Activated T-helper 1 cell treated with anti-CD3 and anti-CD28 coated beads, Interleukin-12 subunit alpha, Interleukin-12 subunit beta, Interleukin-2, Interleukin-4 antibody, amounts not matched to agents 30 ng/mL and 10 ng/mL and 1 ng/mL, durations not matched to agents 14 hours and 24 hours and 36 hours (primary cell): ENCODE measurements around the gene CD24. TPM values are rescaled to one million over a fixed set of nuclear protein-coding genes. Genes with fewer than 3 reads are reported as not detected.
"Not testable (repeated sequence)": the region's sequence is repeated elsewhere in the genome, so short reads cannot be mapped to it uniquely, and the experiment has no call there.

Source experiments
- DNase-seq: peaks from one replicate; pipeline ENCODE4 v3.0.0; 2021; ENCODE audit warnings: low spot score
- H3K27ac Mint-ChIP-seq: one replicate; pipeline ENCODE4 v1.8.0; 2021; ENCODE audit warnings: mild to moderate bottlenecking, mixed read lengths
- H3K27me3 Mint-ChIP-seq: one replicate; pipeline ENCODE4 v1.8.0; 2022; ENCODE audit warnings: mild to moderate bottlenecking, moderate library complexity, mixed read lengths; ENCODE audit not compliant: insufficient read depth
- H3K36me3 Mint-ChIP-seq: one replicate; pipeline ENCODE4 v1.8.0; 2021; ENCODE audit warnings: low read depth, mixed read lengths
- H3K4me1 Mint-ChIP-seq: one replicate; pipeline ENCODE4 v1.8.0; 2021; ENCODE audit warnings: low read depth, mixed read lengths
- H3K4me3 Mint-ChIP-seq: one replicate; pipeline ENCODE4 v1.8.0; 2021; ENCODE audit warnings: mild to moderate bottlenecking, moderate library complexity, mixed read lengths
- H3K9me3 Mint-ChIP-seq: one replicate; pipeline ENCODE4 v1.8.0; 2021; ENCODE audit warnings: mixed read lengths
- intact Hi-C: fragments of 100-400 bp; cut with micrococcal nuclease; formaldehyde crosslinking; loops from one replicate; pipeline ENCODE4 v1.15.1; 2024
- total RNA-seq: library from RNA; stranded (reverse); gene quantifications from 2 replicates; pipeline ENCODE4 v1.2.3, GENCODE V29; 2022

Gene CD24
- total RNA-seq, 1 donor from 2014 or later: 0.65 TPM

DNA sequence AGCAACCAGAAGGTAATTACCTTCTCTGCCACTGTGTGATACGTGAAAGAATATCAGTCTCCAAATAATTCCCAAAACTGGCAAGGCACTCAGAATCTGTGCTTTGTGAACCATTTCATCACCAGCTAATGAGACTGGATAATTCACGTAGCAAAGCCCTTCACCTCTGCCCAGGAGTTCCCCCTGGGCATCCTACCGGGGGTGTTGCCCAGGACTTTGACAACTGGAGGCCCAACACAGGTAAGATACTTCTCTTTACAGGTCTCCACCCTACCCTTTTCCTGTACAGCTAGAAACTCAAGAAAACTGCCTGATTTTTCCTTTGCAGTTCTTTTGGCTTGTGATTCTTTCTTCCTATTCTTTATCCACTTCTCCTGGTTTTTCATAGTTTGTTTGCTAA is 2.7 kb upstream of the CD24 start:
- no peak for DNase-seq
- Mint-ChIP-seq H3K27ac (no peak overlapping the region), H3K36me3 (no peaks in the 10 kb centered on the region), H3K9me3 (no peaks in the 10 kb centered on the region), H3K27me3 (peaks cover 48% of the 10 kb centered on the region), H3K4me3 (peak overlapping the region; percentile 8), H3K4me1 (no peaks in the 10 kb centered on the region)
- intact Hi-C loops: loop anchor here (5.0 kb wide), 1 partner anchor 510 kb away; no protein-coding TSS in a partner anchor

DNA sequence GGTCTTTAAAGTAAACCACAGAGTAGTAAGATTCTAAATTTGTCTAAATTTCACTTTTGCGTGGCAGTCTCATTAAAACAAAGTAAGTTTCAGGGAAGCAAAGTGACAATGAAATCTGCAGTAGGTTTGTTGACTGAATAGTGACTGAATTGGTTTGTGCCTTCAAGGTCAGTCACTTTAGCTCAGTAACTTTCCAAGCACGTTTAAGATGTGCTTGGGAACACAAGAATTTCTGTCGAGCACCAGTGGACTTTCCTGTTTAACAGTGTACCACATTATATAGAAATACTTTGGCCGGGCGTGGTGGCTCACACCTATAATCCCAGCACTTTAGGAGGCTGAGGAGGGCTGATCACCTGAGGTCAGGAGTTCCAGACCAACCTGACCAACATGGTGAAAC is 1.7 kb upstream of the CD24 start:
- no peaks in the 10 kb centered on the region for H3K4me1 Mint-ChIP-seq
- H3K4me3 Mint-ChIP-seq: no peak overlapping the region
- H3K27me3 Mint-ChIP-seq: peaks cover 57% of the 10 kb centered on the region
- H3K9me3 Mint-ChIP-seq: no peaks in the 10 kb centered on the region
- no peak overlapping the region for H3K27ac Mint-ChIP-seq
- H3K36me3 Mint-ChIP-seq: no peaks in the 10 kb centered on the region
- intact Hi-C loops: loop anchor here (5.0 kb wide), 1 partner anchor 511 kb away; no protein-coding TSS in a partner anchor
- no peak for DNase-seq

- no peaks in the 10 kb centered on the region for H3K36me3 Mint-ChIP-seq
- peak overlapping the region; percentile 45 for H3K4me3 Mint-ChIP-seq
- no peak for DNase-seq
- intact Hi-C loops: loop anchor here (5.0 kb wide), 1 partner anchor 512 kb away; no protein-coding TSS in a partner anchor
- no peak overlapping the region for H3K27ac Mint-ChIP-seq
- H3K27me3 Mint-ChIP-seq: peaks cover 56% of the 10 kb centered on the region
- no peaks in the 10 kb centered on the region for H3K9me3 Mint-ChIP-seq
- H3K4me1 Mint-ChIP-seq: no peaks in the 10 kb centered on the region
Measured at GRCh38 chr6:106975738-106976064, 1.2 kb upstream of the CD24 start.

- H3K9me3 Mint-ChIP-seq: no peaks in the 10 kb centered on the region
- intact Hi-C loops: loop anchor here (5.0 kb wide), 1 partner anchor 512 kb away; no protein-coding TSS in a partner anchor
- peaks cover 55% of the 10 kb centered on the region for H3K27me3 Mint-ChIP-seq
- no peak overlapping the region for H3K27ac Mint-ChIP-seq
- H3K4me3 Mint-ChIP-seq: no peak overlapping the region
- no peak for DNase-seq
- no peaks in the 10 kb centered on the region for H3K4me1 Mint-ChIP-seq
- H3K36me3 Mint-ChIP-seq: no peaks in the 10 kb centered on the region
Measured at GRCh38 chr6:106974999-106975737, 639 bp upstream of the CD24 start.

DNA sequence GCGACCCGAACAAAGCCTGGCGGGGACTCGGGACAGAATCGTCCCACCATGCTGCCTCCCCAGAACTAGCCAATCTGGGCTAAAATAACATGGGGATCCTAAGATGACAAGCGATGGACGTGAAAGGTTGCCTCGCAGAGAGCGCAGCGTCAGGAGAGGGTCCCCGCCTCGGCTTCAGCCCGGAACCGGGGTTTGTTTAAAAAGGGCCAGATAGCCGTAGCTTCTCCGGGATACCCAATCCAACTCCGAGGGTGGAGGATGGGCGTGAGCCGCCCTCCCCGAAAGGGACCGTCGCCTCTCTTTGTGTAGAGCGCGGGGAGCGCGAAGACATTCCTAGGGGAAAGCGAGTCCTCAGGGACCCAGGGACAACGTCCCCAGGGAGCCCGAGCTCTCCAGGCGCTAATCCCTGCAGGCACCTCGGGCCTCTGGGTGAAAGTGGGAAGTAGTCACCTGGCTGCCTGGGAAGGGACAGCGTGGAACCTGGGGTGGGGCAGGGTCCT is 643 bp downstream of the CD24 start:
- no peaks in the 10 kb centered on the region for H3K9me3 Mint-ChIP-seq
- H3K27ac Mint-ChIP-seq: no peak overlapping the region
- H3K27me3 Mint-ChIP-seq: peaks cover 57% of the 10 kb centered on the region
- H3K4me3 Mint-ChIP-seq: peak overlapping the region; percentile 60
- no peak for DNase-seq
- H3K36me3 Mint-ChIP-seq: no peaks in the 10 kb centered on the region
- intact Hi-C loops: no loop called here
- no peaks in the 10 kb centered on the region for H3K4me1 Mint-ChIP-seq

DNA sequence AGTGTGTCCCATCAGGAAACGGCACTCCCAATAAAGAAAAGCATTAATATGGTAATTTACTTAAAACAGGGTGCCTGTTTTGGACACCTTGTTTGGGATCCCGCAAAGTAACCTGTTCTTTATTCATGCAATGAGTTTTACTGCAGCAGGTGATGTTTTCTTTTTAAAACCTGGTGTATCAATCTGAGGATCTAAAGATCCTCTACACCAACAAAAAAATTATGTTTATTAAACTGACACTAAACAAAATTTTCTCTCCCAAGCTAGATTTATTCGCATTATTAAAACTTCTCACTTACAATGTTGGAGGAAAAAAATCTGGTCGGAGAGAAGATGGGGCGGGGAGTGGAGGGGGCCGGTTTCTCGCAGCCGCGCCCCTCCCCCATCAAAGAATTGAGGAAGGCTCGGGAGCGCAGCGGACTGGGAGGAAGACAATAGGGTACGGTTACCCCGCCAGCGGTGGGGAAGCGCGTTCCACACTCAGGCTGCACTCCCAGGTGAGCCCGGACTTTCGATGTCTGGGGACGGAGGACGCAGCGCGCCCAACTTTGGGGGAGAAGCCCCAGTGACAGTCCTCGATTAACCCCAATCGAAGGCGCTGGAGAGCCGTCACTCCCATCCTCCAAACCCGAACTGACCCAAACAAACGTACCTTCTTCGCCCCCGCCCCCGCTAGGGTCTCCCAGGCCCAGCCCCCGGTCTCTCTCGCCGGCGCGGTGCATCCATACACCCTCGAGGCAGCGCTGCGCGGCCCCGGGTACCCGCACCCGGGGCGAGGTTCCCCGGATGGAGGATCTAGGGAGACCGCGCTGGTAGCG is 1.3 kb downstream of the CD24 start:
- no peak for DNase-seq
- no peaks in the 10 kb centered on the region for H3K9me3 Mint-ChIP-seq
- H3K4me1 Mint-ChIP-seq: no peaks in the 10 kb centered on the region
- intact Hi-C loops: no loop called here
- H3K4me3 Mint-ChIP-seq: peak overlapping the region; percentile 60
- H3K27ac Mint-ChIP-seq: no peak overlapping the region
- no peaks in the 10 kb centered on the region for H3K36me3 Mint-ChIP-seq
- peaks cover 60% of the 10 kb centered on the region for H3K27me3 Mint-ChIP-seq

GRCh38 chr6:106972500-106972899 is 2.0 kb downstream of the CD24 start:
- Mint-ChIP-seq H3K4me1 (no peaks in the 10 kb centered on the region), H3K4me3 (no peak overlapping the region), H3K36me3 (no peaks in the 10 kb centered on the region), H3K27me3 (peaks cover 55% of the 10 kb centered on the region), H3K9me3 (no peaks in the 10 kb centered on the region), H3K27ac (no peak overlapping the region)
- intact Hi-C loops: no loop called here
- no peak for DNase-seq

- H3K36me3 Mint-ChIP-seq, DNase-seq, intact Hi-C loops, H3K4me1 Mint-ChIP-seq, H3K4me3 Mint-ChIP-seq, H3K27ac Mint-ChIP-seq, H3K9me3 Mint-ChIP-seq: not testable (repeated sequence)
- peaks cover 40% of the 10 kb centered on the region for H3K27me3 Mint-ChIP-seq
Measured at GRCh38 chr6:106970769-106971168, 3.8 kb downstream of the CD24 start.

GRCh38 chr6:106967936-106968555 is 6.5 kb downstream of the CD24 start:
- Mint-ChIP-seq H3K36me3 (no peaks in the 10 kb centered on the region), H3K27ac (no peak overlapping the region), H3K4me1 (no peaks in the 10 kb centered on the region), H3K4me3 (no peak overlapping the region), H3K27me3 (peaks cover 33% of the 10 kb centered on the region), H3K9me3 (no peaks in the 10 kb centered on the region)
- intact Hi-C loops: no loop called here
- DNase-seq: no peak

GRCh38 chr6:106966671-106967640 is 7.6 kb downstream of the CD24 start:
- Mint-ChIP-seq H3K4me1 (no peaks in the 10 kb centered on the region), H3K27me3 (peaks cover 24% of the 10 kb centered on the region), H3K36me3 (no peaks in the 10 kb centered on the region), H3K27ac (no peak overlapping the region), H3K4me3 (no peak overlapping the region), H3K9me3 (no peaks in the 10 kb centered on the region)
- no peak for DNase-seq
- intact Hi-C loops: no loop called here

DNA sequence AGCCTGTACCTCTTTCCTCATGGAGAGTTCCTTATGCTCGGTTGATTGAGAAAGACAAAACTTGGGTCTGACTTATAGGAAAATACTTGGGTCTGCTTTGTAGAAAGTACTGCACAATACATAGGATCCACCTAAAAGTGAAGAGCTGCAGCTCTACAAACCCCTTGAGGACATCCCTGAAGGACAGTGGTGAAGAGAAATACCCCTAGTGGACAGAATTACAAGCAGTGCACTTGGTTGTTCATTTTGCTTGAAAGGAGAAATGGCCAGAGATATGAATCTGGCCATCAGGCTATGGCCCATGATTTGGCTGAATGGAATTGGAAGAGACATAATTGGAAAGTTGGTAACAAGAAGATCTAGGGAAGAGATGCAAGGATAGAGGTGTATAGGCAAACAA is 8.3 kb downstream of the CD24 start:
- Mint-ChIP-seq H3K9me3 (no peaks in the 10 kb centered on the region), H3K36me3 (no peaks in the 10 kb centered on the region), H3K4me3 (no peak overlapping the region), H3K4me1 (no peaks in the 10 kb centered on the region), H3K27ac (no peak overlapping the region), H3K27me3 (peaks cover 20% of the 10 kb centered on the region)
- intact Hi-C loops: no loop called here
- no peak for DNase-seq

DNA sequence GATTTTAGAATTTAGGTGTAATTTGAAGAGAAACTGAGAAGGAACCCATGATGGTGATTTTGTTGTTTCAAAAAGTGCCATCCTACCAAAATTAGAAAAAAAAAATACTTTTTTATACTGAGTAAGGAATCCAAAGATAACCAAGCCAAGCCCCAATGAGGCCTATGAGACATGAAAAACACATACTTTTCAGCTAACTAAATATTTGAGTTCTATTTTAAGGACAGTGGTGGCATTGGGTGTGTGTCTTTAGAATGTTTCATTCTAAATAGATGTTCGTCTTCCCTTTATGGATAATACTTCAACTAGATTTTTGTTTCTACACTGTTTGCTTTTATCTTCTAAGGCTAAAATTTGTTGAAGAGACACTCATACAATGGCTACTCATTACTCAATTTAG is 9.6 kb downstream of the CD24 start:
- no peaks in the 10 kb centered on the region for H3K36me3 Mint-ChIP-seq
- DNase-seq: no peak
- intact Hi-C loops: no loop called here
- no peak overlapping the region for H3K27ac Mint-ChIP-seq
- no peak overlapping the region for H3K4me3 Mint-ChIP-seq
- peaks cover 18% of the 10 kb centered on the region for H3K27me3 Mint-ChIP-seq
- no peaks in the 10 kb centered on the region for H3K9me3 Mint-ChIP-seq
- no peaks in the 10 kb centered on the region for H3K4me1 Mint-ChIP-seq
